LNCaP clone FGC (cell line): ENCODE results near the gene ADGRD1.

Experiments
- DNase-seq: peaks from one replicate; pipeline ENCODE4 v3.0.0-alpha.2; 2011; ENCODE audit warnings: low read depth
- H3K4me3 ChIP-seq: 2 replicates; pipeline ENCODE4 v1.5.1; 2011; ENCODE audit warnings: mild to moderate bottlenecking, low read depth, low read length, control low read depth
- TF ChIP-seq, protein P1 (sequence below): IDR thresholded peaks from 2 replicates; pipeline ENCODE4 v1.5.1; 2012; ENCODE audit warnings: mild to moderate bottlenecking; ENCODE audit not compliant: control insufficient read depth, insufficient read depth; ENCODE audit errors: extremely low read depth

ADGRD1 gene

DNA sequence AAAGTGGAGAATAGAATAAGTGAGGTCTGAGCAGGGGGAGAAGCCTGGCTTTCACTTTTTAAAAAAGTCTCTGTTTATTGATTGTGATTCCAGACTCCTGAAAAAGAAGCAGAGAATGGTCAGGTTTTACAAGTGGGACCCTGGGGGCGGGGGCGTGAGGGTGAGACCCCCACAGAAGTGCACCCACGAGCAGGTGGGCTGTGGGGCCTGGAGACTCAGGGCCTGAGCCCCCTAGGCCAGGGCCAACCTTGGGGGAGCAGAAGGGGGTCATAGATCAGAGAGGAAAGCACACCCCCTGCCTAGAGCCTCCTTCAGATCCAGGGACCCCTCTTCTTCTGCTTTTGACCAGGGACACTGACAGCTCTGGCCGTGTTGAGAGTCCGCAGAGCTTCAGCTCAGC lies 180.3 kb downstream of the ADGRD1 start:
- TF ChIP-seq, protein P1, sequence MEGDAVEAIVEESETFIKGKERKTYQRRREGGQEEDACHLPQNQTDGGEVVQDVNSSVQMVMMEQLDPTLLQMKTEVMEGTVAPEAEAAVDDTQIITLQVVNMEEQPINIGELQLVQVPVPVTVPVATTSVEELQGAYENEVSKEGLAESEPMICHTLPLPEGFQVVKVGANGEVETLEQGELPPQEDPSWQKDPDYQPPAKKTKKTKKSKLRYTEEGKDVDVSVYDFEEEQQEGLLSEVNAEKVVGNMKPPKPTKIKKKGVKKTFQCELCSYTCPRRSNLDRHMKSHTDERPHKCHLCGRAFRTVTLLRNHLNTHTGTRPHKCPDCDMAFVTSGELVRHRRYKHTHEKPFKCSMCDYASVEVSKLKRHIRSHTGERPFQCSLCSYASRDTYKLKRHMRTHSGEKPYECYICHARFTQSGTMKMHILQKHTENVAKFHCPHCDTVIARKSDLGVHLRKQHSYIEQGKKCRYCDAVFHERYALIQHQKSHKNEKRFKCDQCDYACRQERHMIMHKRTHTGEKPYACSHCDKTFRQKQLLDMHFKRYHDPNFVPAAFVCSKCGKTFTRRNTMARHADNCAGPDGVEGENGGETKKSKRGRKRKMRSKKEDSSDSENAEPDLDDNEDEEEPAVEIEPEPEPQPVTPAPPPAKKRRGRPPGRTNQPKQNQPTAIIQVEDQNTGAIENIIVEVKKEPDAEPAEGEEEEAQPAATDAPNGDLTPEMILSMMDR: no peak
- no peak overlapping the region for H3K4me3 ChIP-seq
- no peak for DNase-seq

DNA sequence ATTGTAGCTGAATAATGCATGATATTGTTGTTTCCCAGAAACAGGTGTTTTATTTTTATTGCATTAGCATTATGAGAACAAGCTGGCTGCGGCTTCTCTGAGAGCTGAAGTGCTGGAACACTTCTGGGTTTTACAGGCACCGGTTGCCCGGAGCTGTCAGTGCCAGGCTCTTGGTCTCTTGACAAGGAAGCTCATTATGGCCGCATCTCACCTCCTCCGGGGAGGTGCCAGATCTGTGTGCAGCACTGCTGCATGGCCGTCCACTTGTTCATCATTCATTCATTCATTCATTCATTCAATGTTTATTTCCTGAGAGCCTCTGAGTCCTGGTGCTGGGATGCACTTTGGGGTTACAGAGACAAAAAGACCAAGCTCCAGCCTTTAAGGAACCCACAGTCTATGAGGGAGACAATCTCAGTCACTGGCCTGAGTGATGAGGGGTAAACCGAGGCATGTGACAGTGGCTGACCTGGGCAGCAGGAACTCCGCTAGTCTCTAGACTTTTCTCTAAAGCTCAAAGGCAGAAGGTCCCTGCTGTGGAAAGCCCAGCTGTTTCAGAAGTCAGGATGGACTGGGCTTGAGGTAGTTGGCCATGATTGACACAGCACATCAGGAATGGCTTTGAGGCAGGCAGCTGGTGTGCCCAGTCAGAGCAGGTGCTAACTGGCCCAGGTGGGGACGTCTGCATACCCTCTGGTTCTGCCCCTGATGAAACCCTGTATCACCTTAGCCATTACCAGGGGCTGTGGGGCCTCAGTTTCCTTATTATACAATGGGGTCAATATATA lies 181.0 kb downstream of the ADGRD1 start:
- TF ChIP-seq, protein P1: no peak
- no peak for DNase-seq
- no peak overlapping the region for H3K4me3 ChIP-seq

DNA sequence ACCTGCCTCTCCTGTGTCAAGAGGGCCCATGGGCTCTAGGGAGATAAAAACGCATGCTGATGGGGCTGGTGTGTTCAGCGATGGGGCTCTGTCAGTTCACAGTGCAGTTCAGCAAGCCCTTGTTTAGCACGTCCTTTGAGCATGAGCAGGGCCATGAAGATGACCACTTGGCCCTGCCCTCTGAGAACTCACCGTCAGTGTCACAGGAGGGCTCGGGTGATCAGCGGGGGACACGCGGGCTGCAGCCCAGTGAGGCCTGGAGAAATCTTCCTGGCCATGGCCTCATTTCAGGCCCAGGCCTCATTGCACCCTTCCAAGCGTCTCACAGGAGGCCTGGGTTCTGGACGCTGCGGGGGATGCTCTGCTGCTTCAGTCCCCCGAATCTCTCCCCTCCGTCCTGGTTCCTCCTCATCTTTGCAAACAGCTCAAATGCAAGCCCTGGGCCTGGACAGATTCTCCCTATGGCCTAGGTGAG lies 181.6 kb downstream of the ADGRD1 start:
- DNase-seq: no peak
- TF ChIP-seq, protein P1: no peak
- H3K4me3 ChIP-seq: no peak overlapping the region

DNA sequence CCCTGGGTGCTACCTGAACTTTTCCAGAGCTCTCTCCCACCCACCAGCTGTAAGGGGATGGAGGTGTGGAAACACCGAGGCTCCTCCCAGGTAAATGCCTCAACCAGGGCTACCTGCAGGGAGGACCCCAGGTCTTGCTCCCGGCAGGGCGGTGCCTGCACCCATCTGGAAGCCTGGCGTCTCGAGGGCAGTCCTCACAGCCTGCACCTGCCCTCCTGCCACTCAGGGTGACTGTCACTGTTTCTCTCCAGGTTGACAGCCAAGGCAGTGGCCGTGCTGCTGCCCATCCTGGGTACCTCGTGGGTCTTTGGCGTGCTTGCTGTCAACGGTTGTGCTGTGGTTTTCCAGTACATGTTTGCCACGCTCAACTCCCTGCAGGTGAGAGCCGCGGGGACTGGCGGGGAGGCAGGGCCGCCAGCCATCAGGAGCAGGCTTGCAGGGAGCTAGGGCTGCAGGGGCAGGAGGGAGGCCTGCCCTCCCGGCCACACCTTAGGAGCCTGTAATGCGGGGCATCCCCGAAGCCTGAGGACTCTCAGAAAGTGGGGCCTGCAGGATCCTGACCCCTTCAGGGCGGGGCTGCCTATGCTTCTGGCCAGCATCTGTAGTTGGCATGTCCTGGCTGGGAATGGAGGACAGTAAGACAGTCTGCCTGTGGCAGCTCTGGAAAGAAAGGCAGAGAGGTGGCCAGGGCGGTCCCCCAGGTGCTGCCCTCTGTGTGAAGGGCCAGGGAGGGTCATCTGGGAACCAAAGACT lies 182.3 kb downstream of the ADGRD1 start:
- TF ChIP-seq, protein P1: no peak
- no peak overlapping the region for H3K4me3 ChIP-seq
- no peak for DNase-seq

DNA sequence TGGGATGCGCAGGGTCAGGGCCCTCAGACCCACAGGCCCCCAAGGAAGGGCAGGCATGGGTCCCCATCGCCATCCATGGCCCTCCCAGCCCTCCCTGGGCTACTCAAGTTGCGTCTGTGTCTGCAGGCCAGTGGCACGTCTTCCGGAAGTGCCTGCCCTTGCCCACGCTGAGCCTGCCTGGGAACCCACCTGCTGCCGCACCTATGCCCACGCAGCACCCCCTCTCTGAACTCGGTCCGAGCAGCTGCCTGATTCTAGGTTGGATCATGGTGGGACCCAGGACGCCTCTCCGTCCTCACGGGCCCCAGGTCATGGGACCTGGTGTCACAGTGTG lies 182.8 kb downstream of the ADGRD1 start:
- no peak overlapping the region for H3K4me3 ChIP-seq
- no peak for DNase-seq
- TF ChIP-seq, protein P1: no peak

DNA sequence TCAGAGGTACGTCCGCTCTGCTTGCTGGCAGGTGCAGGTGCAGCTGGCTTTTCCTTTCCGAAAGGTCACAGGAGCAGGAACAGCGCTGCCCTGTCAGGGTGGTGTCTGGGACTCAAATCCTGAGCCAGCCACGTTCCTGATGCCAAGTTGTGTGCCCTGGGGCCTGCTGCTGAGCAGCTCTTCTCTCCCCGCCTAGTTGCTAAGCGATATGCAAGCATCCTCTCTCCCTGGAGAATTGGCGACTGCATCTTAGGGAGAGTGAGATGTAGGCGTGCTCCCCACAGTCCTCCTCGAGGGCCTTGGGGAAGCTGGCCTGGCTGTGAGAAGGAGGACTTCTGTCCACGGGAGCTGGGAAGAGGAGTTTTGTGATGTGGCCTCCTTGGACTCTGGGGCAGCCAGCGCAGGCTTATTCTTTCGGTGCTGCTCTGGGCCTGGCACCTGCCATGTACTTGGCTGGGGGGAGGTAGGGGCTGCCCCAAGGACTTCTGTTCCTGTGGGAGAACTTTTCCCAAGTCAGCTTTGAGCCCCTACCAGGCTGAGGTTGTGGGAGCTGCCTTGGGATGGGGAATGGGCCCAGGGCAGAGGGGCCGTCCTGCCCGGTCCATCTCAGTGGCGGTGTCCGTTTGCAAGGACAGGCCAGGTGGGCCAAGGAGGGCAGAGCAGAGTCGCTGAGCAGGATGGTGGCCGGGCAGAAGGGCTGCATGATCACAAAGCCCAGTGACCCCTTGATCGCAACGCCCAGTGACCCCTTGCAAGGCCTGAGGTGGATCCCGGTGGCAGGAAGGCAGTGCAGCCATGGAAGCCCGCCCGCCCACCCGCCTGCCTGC lies 183.5 kb downstream of the ADGRD1 start:
- TF ChIP-seq, protein P1: no peak
- no peak for DNase-seq
- H3K4me3 ChIP-seq: no peak overlapping the region
